GM12872 (cell line): ENCODE results near the gene DICER1.

Source experiments
- TF ChIP-seq, protein P1 (sequence below): IDR thresholded peaks from 3 replicates; pipeline ENCODE4 v1.5.1; 2011; ENCODE audit warnings: low read depth, mild to moderate bottlenecking, low read length, moderate library complexity; ENCODE audit not compliant: insufficient read depth

Gene DICER1

DNA sequence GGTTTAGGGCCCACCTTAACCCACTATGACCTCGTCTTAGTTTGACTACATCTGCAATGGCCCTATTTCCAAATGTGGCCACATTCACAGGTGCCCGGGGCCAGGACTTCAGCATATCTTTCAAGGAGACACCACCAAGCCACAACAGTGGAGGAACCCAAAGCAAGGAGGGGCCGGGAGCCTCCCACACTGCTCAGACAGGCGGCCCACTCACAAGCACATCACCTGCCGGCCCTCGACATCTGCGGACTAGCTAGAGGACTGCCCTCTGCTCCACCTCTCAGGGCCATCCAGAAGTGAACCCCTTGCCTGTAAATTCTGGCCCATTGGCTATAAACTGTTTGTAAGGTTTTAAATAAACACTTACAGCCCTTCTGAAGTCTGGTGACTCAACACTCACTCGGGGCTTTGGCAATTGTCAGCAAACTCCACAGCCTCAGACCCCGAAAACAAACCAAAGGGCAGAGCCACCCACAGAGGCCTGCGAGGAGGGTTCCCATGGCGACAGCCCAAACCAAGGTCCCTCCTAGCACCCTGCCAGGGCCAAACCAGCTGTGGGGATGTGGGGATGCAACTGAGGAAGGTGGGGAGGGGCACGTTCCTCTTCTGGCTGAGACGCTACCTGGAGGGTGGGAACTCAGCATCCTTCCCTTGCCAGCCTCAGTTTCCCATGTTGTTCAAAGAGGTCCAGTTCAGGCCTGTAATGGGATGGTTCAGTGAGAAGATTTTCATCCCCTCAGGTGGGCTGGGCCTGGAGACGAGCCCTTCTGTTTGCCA is 95.8 kb downstream of the DICER1 start:
- TF ChIP-seq, protein P1, sequence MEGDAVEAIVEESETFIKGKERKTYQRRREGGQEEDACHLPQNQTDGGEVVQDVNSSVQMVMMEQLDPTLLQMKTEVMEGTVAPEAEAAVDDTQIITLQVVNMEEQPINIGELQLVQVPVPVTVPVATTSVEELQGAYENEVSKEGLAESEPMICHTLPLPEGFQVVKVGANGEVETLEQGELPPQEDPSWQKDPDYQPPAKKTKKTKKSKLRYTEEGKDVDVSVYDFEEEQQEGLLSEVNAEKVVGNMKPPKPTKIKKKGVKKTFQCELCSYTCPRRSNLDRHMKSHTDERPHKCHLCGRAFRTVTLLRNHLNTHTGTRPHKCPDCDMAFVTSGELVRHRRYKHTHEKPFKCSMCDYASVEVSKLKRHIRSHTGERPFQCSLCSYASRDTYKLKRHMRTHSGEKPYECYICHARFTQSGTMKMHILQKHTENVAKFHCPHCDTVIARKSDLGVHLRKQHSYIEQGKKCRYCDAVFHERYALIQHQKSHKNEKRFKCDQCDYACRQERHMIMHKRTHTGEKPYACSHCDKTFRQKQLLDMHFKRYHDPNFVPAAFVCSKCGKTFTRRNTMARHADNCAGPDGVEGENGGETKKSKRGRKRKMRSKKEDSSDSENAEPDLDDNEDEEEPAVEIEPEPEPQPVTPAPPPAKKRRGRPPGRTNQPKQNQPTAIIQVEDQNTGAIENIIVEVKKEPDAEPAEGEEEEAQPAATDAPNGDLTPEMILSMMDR = no peak

DNA sequence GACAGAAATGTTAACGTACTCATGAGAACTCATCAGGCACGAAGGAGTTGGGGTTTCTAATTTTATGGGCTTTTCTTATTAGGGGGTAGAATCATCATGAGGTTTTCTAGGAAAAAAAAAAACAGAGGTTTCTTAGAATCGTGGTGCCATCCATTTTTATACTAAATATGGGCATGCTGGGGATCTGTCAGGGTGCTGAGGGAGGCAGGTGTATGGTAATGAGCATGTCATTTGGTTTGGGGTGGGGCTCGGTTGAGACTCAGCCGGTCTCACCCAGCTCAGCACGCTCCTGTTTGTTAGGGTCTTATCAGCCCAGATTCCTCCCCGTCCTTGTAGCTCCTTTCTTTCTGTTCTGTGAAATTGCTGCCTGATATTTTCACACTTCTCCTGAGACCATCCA is 98.2 kb downstream of the DICER1 start:
- TF ChIP-seq, protein P1 = no peak

DNA sequence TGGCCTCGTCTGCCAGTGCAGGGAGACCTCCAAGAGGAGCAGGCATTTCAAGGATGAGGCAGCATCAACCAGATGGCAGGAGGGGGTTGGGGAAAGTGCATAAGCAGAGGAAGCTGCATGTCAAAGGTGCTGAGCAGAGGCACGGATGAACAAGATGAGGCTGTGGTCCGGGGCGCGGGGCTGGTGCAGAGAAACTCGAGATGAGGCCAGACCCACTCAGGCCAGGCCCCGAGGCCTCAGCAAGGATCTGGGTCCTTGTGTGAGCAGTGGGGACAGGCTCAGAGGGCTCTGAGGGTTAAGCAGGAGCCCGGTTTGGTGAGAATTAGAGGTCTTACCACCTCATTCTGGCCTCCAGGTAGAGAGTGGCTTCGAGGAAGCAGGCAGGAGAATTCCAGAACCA is 98.8 kb downstream of the DICER1 start:
- TF ChIP-seq, protein P1 = no peak

DNA sequence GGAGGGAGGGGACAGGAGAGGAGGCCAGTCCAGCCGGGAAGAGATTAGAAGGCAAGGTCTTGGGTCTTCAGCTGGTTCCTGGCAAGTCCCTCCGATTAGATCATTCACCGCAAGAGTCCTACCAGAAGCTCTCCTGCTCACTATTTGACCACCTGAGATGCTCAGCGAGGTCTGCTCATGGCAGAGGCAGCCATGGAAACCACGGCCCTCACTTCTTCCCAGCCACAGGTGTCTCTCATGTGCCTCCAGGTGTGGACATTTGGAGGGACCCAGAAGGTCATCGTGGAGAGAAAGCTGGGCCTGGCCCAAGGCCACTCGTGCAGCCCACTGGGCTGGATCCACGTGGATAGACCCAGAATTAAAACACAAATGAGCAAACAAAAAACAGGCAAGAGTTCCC is 99.5 kb downstream of the DICER1 start:
- TF ChIP-seq, protein P1 = no peak

DNA sequence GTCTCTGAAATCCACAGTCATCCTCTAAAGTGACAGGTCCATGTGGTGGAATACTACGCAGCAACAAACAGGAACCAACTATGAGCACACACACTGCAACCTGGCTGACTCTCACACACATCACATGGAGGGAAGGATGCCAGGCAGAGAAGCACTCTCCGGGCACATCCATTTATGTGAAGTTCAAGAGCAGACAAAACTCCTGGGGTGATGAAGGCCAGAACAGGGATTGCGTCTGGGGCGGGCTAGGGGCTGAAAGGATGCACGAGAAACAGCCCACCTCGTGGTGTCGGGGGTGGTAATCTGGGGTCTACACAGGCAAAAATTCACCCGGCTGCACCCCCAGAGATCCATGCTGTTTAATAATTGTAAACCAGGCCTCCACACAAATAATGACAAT is 100.2 kb downstream of the DICER1 start:
- TF ChIP-seq, protein P1 = no peak

DNA sequence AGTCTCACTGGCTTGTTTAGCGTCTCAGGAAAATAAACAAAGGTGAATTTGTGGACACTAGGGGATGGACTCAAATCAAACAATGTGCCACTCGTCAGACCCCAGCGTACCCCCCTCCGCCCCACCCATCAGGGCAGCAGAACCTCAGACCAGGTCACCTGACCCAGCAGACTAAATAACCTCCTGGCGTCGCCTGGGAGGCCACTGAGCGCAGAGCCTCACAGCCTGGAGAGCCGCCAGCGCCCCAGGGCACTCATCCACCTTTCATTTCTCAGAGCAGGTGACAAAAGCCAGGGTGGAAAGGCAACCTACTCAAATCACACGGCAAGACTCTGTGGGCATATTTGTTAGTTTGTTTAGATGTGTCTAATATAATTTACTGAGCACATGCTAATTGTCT is 100.9 kb downstream of the DICER1 start:
- TF ChIP-seq, protein P1 = no peak

DNA sequence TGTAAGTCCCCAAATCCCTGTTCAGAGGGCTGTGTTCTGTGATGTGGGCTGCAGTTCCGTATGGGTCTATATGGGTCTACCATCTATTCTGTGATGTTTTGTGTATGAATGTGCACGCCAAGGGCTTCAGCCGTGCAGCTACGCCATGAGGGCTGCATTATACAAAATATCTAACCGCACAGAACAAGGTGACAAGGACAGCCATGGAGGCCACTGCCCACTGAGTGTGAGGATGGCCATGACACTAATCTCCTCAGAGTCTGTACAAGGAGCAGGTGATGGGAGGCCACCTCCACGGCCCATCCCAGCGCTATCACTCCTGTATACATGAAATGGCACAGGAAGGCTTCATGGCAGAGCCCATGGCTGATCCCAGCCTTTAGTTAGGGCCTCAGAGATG is 102.0 kb downstream of the DICER1 start:
- TF ChIP-seq, protein P1 = no peak
